SU-DHL-6 (cell line): Measurements from ENCODE around the gene GSTO1.

Experiments
- CTCF ChIP-seq: fragments of 200-600 bp; sonication (generic); IDR thresholded peaks from one replicate; pipeline ENCODE4 v1.5.1; 2017; ENCODE audit warnings: antibody characterized with exemption, mild to moderate bottlenecking, low read length, moderate library complexity; ENCODE audit not compliant: insufficient read depth, poor library complexity, severe bottlenecking
- EZH2phosphoT487 ChIP-seq: fragments of 200-600 bp; sonication (generic), shearing (Covaris generic); conservative IDR thresholded peaks from 2 replicates; pipeline ENCODE4 v1.6.1; 2018; ENCODE audit warnings: mild to moderate bottlenecking, antibody characterized with exemption, low read length, moderate library complexity, mixed read lengths

- no peak for TF ChIP-seq CTCF
- TF ChIP-seq EZH2phosphoT487, result no peak
These were observed 14.3 kb downstream of the GSTO1 start, which contains the start of gene GSTO2 for GRCh38 chr10:104268713-104269645.
